ENCODE data around the gene NPDC1. TPM values are rescaled to one million over a fixed set of nuclear protein-coding genes. Genes with fewer than 3 reads are reported as not detected.
A peak's percentile ranks its signal among the peaks of the same experiment; 100 is the strongest.

Gene NPDC1
- total RNA-seq, 1 experiment from 2014 or later, result 44.1 TPM

DNA sequence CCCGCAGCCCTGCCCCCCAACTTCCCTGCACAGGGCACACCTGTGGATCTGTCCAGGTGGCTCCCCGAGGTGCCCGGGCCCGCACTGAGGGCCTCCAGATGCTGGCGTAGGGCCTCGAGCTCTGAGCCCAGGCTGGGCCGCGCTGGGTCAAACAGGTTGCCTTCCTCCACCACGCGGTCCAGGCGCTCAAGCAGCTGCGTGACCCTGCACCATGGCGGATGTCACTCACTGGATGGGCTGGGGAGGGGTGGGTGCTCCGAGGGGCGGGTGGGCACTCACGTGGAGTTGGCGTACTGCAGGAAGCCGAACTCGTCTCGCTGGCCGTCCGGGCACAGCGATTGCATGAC is 23.3 kb downstream of the NPDC1 start:
- TF ChIP-seq CTCF (IDR thresholded peaks at IDR 0.05; ENCODE audit: insufficient read depth in 1 of 2, low read depth in 1 of 2, low read length in 1 of 2, severe bottlenecking in 1 of 2, unreplicated experiment in 1 of 2), result no peak
- H3K27me3 ChIP-seq (replicated peaks; ENCODE audit: control insufficient read depth, insufficient read depth, low read length), result no peaks in the 10 kb centered on the region
- H3K4me3 Mint-ChIP-seq (ENCODE audit: unreplicated experiment), result no peak overlapping the region
- no peaks in the 10 kb centered on the region for H3K9me3 ChIP-seq
- no peak overlapping the region for H3K4me3 ChIP-seq (ENCODE audit: low read depth, low read length)
- H3K4me1 Mint-ChIP-seq (ENCODE audit: low read depth, unreplicated experiment), result peaks cover 4% of the 10 kb centered on the region
- H3K27ac Mint-ChIP-seq (ENCODE audit: unreplicated experiment), result no peak overlapping the region
- H3K27me3 Mint-ChIP-seq (ENCODE audit: insufficient read depth, unreplicated experiment), result no peaks in the 10 kb centered on the region
- ChIA-PET CTCF (interaction anchor here (0.8 to 2.0 kb wide), 5 partner anchors 9 to 45 kb away, joined by 3 to 7 read pairs (median 4); partner anchors contain the start of genes CLIC3 and FUT7), POLR2A (interaction anchor here (0.6 kb wide), 1 partner anchor 23 kb away, joined by 3 read pairs; no protein-coding TSS in a partner anchor)
- intact Hi-C loops (cut with micrococcal nuclease; ENCODE audit: unreplicated experiment), result no loop called here
- no peaks in the 10 kb centered on the region for H3K9me3 Mint-ChIP-seq (ENCODE audit: unreplicated experiment)
- BruUV-seq (replicated peaks), result no TSS peak
- peaks cover 18% of the 10 kb centered on the region for H3K36me3 Mint-ChIP-seq (ENCODE audit: insufficient read depth, unreplicated experiment)
- H3K4me1 ChIP-seq, result peaks cover 6% of the 10 kb centered on the region
- no peak for DNase-seq
- peaks cover 1% of the 10 kb centered on the region for H3K36me3 ChIP-seq (ENCODE audit: control insufficient read depth, insufficient read depth, low read length)

DNA sequence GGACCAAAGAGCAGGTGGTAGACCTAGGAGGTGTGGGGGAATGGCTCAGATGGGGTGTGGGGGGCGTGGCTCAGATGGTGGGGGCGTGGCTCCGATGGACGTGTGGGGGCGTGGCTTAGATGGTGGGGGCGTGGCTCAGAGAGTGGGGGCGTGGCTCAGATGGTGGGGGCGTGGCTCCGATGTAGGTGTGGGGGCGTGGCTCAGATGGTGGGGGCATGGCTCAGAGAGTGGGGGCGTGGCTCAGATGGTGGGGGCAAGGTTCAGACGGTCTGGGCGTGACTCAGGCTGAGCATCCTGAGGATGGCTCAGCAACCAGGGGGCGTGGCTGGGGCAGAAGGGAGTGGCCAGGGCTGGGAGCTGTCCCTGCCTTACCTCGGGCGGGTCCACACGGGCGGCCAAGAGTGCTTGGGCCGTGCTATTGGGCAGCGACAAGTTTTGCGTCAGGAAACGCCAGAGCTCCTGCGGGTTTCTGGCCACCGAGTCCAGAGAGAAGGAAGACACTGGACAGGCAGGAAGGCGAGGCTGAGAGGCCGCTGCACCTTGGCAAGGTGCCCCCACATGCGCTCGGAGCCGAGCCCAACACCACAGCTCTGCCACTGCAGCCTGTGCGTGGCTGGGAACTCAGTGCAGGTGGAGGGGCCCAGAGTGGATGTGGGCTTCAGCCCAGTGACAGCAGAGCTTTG is 23.9 kb downstream of the NPDC1 start:
- Histone ChIP-seq H3K4me3 (ENCODE audit: low read depth, low read length) (no peak overlapping the region), H3K9me3 (no peaks in the 10 kb centered on the region), H3K4me1 (peaks cover 6% of the 10 kb centered on the region), H3K36me3 (ENCODE audit: control insufficient read depth, insufficient read depth, low read length) (peaks cover 1% of the 10 kb centered on the region), H3K27me3 (replicated peaks; ENCODE audit: control insufficient read depth, insufficient read depth, low read length) (no peaks in the 10 kb centered on the region)
- peak overlapping the region; percentile 39 for H3K27ac Mint-ChIP-seq (ENCODE audit: unreplicated experiment)
- peak; percentile 90 to 95 for DNase-seq
- no TSS peak for BruUV-seq (replicated peaks)
- POLR2A ChIA-PET, result interaction anchor here (0.6 kb wide), 1 partner anchor 22 kb away, joined by 3 read pairs; no protein-coding TSS in a partner anchor
- no peak for TF ChIP-seq CTCF (IDR thresholded peaks at IDR 0.05; ENCODE audit: insufficient read depth in 1 of 2, low read depth in 1 of 2, low read length in 1 of 2, severe bottlenecking in 1 of 2, unreplicated experiment in 1 of 2)
- intact Hi-C loops (cut with micrococcal nuclease; ENCODE audit: unreplicated experiment), result no loop called here
- CTCF ChIA-PET, result interaction anchor here (0.8 to 2.0 kb wide), 4 partner anchors 10 to 46 kb away, joined by 3 to 7 read pairs (median 4); partner anchors contain the start of genes CLIC3 and FUT7
- peaks cover 18% of the 10 kb centered on the region for H3K36me3 Mint-ChIP-seq (ENCODE audit: insufficient read depth, unreplicated experiment)
- H3K27me3 Mint-ChIP-seq (ENCODE audit: insufficient read depth, unreplicated experiment), result no peaks in the 10 kb centered on the region
- H3K9me3 Mint-ChIP-seq (ENCODE audit: unreplicated experiment), result no peaks in the 10 kb centered on the region
- H3K4me1 Mint-ChIP-seq (ENCODE audit: low read depth, unreplicated experiment), result peaks cover 4% of the 10 kb centered on the region
- H3K4me3 Mint-ChIP-seq (ENCODE audit: unreplicated experiment), result no peak overlapping the region

GRCh38 chr9:137021568-137021978 is 24.4 kb downstream of the NPDC1 start:
- ChIA-PET CTCF (interaction anchor here (0.8 to 2.0 kb wide), 3 partner anchors 10 to 46 kb away, joined by 3 to 7 read pairs (median 4); partner anchors contain the start of gene FUT7), POLR2A (no interaction called here)
- no peak for DNase-seq
- Histone ChIP-seq H3K4me1 (peaks cover 6% of the 10 kb centered on the region), H3K27me3 (replicated peaks; ENCODE audit: control insufficient read depth, insufficient read depth, low read length) (no peaks in the 10 kb centered on the region), H3K36me3 (ENCODE audit: control insufficient read depth, insufficient read depth, low read length) (peaks cover 1% of the 10 kb centered on the region), H3K9me3 (no peaks in the 10 kb centered on the region), H3K4me3 (ENCODE audit: low read depth, low read length) (no peak overlapping the region)
- peaks cover 4% of the 10 kb centered on the region for H3K4me1 Mint-ChIP-seq (ENCODE audit: low read depth, unreplicated experiment)
- no peak for TF ChIP-seq CTCF (IDR thresholded peaks at IDR 0.05; ENCODE audit: insufficient read depth in 1 of 2, low read depth in 1 of 2, low read length in 1 of 2, severe bottlenecking in 1 of 2, unreplicated experiment in 1 of 2)
- BruUV-seq (replicated peaks), result no TSS peak
- H3K27ac Mint-ChIP-seq (ENCODE audit: unreplicated experiment), result peak overlapping the region; percentile 39
- no peak overlapping the region for H3K4me3 Mint-ChIP-seq (ENCODE audit: unreplicated experiment)
- peaks cover 18% of the 10 kb centered on the region for H3K36me3 Mint-ChIP-seq (ENCODE audit: insufficient read depth, unreplicated experiment)
- no peaks in the 10 kb centered on the region for H3K27me3 Mint-ChIP-seq (ENCODE audit: insufficient read depth, unreplicated experiment)
- no peaks in the 10 kb centered on the region for H3K9me3 Mint-ChIP-seq (ENCODE audit: unreplicated experiment)
- intact Hi-C loops (cut with micrococcal nuclease; ENCODE audit: unreplicated experiment), result no loop called here

Measured in Caco-2 (cell line).